HG03066 (cell line): ENCODE measurements around the gene CLVS2.

Experiments
- ATAC-seq: cut with Tn5 transposase; IDR thresholded peaks from one replicate; pipeline ENCODE4 v1.9.1; 2021; ENCODE audit warnings: low read depth; ENCODE audit not compliant: unreplicated experiment

CLVS2 gene

DNA sequence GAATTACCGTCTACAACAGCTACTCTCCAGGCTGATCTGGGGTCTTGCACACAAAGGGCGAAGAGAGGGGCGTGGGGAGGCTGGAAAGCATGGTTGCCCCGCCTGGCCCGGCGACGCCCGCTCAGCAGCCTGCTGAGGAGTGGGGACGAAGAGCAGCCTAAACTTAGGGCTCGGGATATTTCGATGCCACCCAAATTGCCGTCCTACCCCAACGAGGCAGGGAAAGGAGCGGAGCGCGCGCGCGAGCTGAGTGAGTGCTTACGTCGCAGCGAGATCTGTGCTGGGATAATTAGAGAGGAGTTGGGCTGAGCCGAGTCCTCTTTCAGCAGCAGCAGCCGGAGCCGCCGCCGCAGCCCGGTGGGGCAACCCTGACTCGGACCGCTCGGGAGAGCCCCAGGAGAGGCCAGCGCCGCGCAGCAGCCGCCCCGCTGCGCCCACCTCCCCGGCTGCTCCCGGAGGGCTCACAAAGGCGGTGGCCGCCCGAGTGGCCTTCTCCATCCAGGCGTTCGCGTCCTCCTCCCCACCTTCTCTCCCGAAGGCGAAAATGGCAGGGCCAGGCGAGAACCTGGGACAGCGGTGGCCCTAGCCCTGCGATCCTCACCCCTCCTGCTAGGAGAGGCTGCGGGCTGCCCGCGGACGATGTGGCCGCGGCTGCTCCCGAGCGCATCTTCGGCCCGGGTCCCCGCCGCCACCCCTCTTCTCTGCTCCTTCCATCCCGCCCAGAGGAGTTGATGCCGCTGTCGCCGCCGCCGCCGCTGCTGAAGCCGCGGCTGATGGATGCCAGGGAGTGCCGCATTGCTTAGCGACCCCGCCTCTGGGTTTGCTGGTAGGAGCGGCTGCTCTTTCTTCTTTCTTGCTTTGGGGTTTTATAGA lies at the start of gene CLVS2:
TSS of gene CLVS2 (plus strand) at position 315 of the 873 bp plus-strand sequence. CDS start 1,543 bp downstream, outside the sequence.
- ATAC-seq, result no peak

DNA sequence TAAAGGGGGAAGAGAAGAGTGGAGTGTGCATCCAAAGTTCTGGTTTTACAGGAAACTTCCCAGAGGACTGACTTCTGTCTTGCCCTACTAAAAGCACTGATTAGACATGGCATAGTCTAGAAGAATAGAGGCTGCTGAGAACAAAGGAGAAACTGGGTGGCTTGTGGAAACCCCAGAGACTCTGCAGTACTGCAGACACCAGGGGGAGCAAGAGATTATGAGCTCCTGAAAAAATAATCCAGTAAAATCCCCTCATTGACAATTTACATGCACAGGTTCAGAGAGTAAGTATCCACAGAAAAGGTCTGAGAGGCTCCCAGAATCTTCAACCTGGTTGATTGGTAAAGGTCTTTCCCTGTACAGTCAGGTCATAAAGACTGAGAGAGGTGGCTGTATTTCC lies 48.7 kb upstream of the CLVS2 start:
- no peak for ATAC-seq

DNA sequence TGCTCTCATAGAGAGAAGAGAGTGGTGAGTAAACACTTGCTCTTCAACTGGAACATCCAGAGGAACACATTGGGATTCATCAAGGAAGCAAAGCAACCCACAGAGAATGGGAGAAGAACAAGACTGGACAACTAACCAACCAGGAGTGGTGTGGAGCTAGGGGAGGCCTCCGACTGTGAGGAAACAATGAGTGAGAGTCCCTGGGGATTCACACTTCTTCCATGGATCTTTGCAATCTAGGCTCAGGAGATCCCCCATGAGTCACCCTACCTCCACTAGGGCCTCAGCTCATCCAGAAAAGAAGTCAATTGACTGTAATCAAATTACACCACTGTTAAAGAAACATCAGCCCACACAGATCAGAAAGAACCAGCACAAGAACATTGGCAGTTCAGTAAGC lies 42.3 kb upstream of the CLVS2 start:
- no peak for ATAC-seq

GRCh38 chr6:122956376-122956775 lies 39.7 kb upstream of the CLVS2 start:
- ATAC-seq, result no peak

DNA sequence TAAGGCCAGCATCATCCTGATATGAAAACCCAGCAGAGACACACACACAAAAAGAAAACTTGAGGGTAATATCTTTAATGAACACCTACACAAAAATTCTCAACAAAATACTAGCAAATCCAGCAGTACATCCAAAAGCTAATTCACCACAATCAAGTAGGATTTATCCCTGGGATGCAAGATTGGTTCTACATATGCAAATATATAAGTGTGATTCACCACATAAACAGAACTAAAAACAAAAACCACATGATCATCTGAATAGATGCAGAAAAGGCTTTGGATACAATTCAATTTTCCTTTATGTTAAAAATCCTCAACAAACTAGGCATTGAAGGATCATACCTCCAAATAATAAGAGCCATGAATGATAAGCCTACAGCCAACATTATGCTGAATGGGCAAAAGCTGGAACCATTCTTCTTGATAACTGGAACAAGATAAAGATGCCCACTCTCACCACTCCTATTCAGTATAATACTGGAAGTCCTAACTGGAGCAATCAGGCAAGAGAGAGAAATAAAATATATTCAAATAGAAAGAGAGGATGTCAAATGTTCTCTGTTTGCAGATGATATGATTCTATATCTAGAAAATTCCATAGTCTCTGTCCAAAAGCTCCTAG lies 33.9 kb upstream of the CLVS2 start:
- ATAC-seq, result no peak

DNA sequence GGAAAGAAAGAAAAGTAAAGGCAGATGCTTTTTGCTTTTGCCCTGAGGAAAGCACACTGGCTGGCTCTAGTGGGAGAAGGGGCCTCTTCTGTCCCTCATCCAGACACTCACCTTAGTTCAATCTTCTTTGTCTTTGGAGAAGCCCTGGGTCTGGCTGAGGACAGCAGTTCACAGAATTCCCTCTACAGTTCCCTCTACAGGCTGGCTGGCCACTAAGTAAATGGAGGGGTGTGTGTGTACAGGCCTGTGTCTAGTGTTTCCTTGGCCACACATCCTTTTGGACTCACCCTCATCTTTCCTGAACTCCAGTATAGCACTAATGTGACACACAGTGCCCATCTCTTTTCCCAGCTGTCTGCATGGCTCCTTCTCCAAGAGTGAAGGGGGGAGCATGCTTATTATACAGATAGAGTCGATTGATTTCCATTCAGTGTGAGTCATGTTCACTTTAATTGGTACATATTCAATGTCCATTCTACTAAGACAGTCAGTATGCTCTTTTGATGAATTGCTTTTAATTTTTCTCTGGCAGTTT lies 26.0 kb upstream of the CLVS2 start:
- no peak for ATAC-seq

GRCh38 chr6:122977180-122977579 lies 18.9 kb upstream of the CLVS2 start:
- no peak for ATAC-seq

DNA sequence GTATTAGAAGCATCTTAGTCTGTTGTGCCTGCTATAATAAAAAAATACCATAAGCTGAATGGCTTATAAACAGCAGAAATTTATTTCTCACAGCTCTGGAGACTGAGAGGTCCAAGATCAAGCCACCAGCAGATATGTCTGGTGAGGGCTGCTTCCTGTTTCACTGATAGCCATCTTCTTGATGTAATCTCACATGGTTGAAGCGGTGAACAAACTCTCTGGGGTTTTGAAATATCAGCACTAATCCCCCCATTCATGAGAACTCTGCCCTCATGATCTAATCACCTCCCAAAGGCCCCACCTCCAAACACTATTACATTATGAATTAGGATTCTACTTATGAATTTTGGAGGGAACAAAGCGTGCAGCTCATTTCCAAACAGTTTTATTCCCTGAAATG lies 11.6 kb upstream of the CLVS2 start:
- ATAC-seq, result no peak

DNA sequence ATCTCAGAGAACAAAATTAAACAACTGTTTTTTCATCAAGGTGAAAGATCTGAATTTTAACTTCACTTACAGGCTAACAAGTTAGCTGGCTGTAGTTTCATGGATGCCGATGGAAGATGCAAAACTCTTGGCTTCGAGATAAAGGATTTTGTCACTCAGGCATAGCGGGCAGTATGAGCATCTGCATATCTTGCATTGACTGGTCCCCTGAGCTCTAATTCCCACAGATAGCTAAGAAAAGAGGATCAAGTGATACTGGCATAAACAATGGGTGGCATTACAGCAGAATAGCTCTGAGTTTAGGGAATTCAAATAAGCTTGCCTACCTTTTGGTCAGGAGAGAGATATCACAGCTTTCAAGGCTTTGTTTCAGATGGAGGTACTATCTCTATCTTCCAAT lies 1.8 kb upstream of the CLVS2 start:
- no peak for ATAC-seq

DNA sequence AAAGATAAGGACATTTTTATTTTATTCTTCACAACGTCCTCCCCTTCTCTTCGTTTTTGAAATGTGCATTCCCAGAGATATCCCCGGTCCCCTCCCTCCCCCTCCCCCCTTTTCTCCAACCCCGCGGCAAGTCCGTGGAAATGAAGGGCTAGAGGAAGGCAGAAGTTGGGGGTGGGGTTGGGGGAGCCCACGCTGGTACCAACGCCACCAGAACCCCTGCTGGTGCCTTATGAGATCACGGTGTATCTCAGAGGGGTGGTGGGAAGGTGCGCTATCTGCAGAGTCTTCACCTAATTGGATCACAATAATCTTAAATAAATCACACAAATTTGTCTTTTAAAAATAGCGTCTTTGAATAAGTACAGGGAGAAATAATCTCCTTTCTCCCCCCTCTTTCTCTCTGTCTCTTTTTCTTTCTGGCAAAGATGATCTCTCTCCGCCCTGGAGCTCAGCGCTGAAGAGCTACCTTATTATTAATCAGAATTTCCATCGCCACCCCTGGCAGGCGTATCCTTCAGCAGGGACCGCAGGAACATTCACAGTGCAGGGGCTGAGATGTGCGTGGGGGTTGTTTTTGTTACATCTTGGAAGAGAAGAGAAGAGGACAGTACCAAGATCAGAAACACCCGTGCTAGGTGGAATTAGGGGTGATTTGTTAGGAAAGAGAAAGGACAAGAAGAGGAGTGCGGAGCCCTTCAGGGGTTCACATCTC lies 915 bp downstream of the CLVS2 start:
- ATAC-seq, result no peak

DNA sequence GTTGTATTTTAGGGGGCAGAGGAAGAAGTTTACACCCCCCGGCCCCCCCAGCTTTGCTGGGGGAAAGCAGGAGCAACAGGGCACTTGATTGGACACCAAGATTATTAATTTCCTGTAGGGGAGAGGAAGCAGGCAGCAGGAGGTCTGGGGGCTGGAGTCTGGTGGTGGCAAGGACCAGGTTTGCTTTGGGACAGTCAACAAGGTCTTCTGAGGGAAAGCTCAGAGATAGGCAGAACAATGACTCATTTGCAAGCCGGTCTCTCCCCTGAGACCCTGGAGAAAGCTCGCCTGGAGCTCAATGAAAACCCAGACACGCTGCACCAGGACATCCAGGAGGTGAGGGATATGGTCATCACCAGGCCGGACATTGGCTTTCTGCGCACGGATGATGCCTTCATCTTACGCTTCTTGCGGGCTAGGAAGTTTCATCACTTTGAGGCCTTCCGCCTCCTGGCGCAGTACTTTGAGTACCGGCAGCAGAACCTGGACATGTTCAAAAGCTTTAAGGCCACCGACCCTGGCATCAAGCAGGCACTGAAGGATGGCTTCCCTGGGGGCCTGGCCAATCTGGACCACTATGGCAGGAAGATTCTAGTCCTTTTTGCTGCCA lies 1.6 kb downstream of the CLVS2 start:
- no peak for ATAC-seq

- no peak for ATAC-seq
Measured at GRCh38 chr6:122998403-122998975, 2.5 kb downstream of the CLVS2 start.

GRCh38 chr6:123000244-123000770 lies 4.3 kb downstream of the CLVS2 start:
- ATAC-seq, result no peak

DNA sequence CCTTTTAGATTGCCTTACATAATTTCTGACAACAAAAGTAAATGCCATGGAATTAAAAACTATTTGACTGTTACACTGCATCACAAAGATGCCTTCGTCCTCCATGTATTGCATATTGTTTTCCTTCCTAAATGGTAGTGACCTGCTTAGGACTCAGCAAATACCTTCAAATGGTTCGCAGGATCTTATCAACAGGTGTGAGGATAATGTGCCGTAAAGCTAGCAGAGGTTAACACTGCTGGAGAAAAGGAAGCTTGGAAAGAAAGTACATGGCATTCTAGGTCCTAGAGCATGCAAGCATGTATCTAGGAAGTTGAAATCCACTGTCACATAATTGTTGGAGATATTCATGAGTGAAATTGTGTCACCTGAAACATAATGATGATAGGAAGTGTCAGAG lies 5.5 kb downstream of the CLVS2 start:
- no peak for ATAC-seq

DNA sequence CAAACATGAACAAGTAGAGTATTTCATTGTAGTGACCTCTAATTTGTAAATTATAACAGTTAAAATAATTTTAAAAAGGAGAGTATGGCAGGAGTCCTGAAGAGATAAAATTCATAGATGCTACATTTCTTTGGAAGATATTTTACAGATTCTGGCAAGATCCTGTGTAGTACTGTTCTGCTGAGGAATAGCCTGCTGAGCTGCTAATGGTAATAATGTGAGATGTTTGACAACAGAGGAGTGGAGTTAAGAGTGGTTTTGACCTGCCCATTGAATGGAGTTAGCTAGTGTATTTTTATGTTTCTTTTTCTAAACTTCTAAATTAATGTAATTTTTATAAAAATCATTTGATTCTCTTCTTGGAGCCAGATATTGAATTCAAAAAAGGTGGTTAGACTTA lies 11.8 kb downstream of the CLVS2 start:
- ATAC-seq, result no peak

GRCh38 chr6:123009059-123009458 lies 13.0 kb downstream of the CLVS2 start:
- ATAC-seq, result no peak

DNA sequence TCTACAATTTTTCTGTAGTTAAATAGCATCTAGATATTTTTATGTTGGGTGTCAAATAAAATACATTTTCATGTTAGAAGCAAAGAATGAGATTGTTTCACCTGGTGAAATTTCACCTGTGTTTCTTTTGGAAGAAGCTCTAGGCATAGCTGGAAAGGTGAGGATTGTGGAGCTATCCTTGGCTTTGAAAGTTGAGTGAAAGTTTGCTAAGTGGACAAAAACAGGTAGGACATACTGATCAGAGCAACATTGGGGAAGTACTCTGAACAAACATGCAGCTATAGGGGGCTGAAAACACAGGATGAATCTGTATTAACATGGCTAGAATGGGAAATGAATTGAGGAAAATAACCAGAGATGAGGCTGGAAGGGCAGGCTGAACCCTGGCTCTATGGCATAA lies 18.8 kb downstream of the CLVS2 start:
- no peak for ATAC-seq

DNA sequence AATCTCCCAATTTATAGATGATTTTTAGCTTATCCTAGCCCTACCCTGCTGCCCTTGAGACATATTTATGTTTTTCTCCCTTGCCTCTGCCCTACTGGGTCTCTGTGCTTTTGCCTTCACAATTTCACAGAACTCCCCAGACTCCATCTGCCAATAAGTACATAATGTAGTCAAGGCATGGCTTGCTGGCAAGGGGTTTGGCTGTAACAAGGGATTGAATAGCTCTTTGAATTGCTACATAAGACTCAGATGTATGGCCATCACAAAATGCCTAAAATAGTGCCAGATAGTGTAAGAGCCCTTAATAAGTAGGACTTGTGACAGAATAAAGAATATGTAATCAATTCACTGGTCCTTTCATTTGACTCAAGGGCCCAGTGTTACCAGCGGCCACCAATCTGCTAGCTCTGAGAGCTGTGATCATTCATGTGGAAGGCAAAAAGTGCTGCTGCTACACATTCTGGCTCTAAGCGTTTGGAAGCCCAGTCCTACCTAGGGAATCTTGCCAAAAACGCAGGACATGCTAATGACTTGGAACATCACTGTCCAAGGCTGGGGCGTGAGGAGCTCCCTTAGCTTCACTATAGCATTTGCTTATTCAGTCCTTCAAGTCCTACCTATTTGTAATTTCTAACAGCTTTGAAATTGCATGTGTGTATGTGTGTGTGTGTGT lies 20.5 kb downstream of the CLVS2 start:
- no peak for ATAC-seq

GRCh38 chr6:123017104-123017682 lies 21.2 kb downstream of the CLVS2 start:
- no peak for ATAC-seq
